HG02623 (cell line): Measurements from ENCODE around the gene AMDHD1.
"Not testable (repeated sequence)": the region's sequence is repeated elsewhere in the genome, so short reads cannot be mapped to it uniquely, and the experiment has no call there.

ENCODE experiments used
- ATAC-seq: cut with Tn5 transposase; IDR thresholded peaks from one replicate; pipeline ENCODE4 v1.9.1; 2021; ENCODE audit warnings: moderate library complexity; ENCODE audit not compliant: unreplicated experiment

The AMDHD1 gene

DNA sequence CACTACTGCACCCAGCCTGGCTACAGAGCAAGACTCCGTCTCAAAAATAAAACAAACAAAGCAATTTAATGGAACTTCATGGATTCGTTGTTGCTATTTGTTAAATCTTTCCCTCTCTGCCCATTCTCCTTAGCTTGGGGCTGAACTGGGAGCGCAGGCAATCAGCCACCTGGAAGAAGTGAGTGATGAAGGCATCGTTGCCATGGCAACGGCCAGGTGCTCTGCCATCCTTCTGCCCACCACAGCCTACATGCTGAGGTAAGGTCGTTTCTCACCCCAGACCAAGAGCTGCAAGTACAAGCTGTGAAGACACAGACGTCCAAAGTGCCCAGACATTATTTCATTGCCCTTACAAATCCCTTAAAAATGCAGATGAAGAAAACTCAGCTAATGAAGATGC, 19.1 kb downstream of the AMDHD1 start:
- no peak for ATAC-seq

- ATAC-seq = no peak
Observed at GRCh38 chr12:95963096-95963495, 20.0 kb downstream of the AMDHD1 start.

- no peak for ATAC-seq
Observed at GRCh38 chr12:95966287-95966870, 23.2 kb downstream of the AMDHD1 start.

DNA sequence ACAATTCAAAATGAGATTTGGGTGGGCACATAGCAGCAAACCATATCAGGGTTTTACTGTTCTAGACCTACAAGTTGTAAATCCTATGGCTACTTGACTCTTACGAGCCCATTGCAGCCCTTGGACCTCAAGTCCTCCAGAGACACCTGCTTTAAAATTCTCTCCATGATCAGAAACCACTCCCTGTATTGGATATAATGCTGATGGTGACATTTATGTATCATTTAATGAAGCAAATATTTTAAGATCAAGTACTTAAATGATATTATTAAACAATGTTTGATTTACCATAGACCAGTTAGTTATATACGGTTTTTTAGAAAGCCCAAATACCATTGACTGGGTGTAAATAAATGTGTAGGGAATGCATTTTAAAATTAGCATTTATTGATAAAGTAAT, 24.2 kb downstream of the AMDHD1 start:
- ATAC-seq = no peak

DNA sequence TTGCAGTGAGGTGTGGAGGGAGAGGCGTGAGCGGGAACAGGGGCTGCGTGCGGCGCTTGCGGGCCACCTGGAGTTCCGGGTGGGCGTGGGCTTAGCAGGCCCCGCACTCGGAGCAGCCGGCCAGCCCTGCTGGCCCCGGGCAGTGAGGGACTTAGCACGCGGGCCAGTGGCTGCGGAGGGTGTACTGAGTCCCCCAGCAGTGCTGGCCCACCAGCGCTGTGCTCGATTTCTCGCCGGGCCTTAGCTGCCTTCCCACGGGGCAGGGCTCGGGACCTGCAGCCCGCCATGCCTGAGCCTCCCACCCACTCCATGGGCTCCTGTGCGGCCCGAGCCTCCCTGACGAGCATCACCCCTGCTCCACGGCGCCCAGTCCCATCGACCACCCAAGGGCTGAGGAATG, 26.0 kb downstream of the AMDHD1 start:
- ATAC-seq = not testable (repeated sequence)

- no peak for ATAC-seq
Observed at GRCh38 chr12:95970905-95971304, 27.8 kb downstream of the AMDHD1 start.

- no peak for ATAC-seq
Observed at GRCh38 chr12:95972832-95973456, 29.8 kb downstream of the AMDHD1 start.

- no peak for ATAC-seq
Observed at GRCh38 chr12:95974358-95974757, 31.2 kb downstream of the AMDHD1 start.

DNA sequence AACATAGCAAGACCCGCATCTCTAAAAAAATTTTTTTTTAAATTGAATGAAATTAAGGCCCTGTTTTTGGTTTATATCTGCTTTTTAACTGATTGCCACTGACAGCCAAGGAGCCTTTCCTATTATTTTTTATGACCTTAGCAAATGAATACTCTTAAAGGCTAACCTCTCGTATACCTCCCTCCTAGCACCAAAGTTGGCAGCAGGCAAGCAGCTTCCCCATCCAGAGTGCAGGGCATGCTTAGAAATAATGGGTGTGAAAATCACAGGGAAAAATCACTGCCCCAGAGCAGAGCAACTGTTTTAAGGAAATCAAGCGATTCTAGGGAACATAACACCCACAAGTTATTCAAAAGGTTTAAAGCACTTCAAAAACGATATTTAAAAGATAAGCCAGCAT, 32.4 kb downstream of the AMDHD1 start:
- ATAC-seq = no peak

DNA sequence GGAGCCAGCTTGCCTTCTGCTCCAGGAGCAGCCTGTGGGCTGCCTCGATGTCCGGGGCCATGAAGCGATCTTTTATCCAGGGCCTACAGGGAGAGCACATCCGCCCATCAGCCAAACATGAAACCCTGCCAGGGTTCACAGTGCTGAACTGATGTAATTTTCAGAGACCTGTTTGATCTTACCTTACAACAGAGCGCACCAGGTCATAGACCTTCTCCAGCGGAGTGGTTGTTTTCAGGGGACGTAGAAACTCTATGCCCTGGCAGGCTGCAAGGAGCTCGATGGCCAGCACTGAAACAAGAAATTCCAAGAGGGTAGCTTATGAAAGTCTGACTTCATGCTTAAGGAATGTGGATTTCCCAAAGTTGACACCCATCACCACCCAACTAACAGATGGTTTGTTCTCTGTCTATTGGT, 33.3 kb downstream of the AMDHD1 start:
- ATAC-seq = no peak

GRCh38 chr12:95977764-95978305, 34.7 kb downstream of the AMDHD1 start:
- no peak for ATAC-seq

GRCh38 chr12:95978351-95978750, 35.2 kb downstream of the AMDHD1 start:
- no peak for ATAC-seq

GRCh38 chr12:95978774-95979173, 35.6 kb downstream of the AMDHD1 start:
- no peak for ATAC-seq

GRCh38 chr12:95980437-95980836, 37.3 kb downstream of the AMDHD1 start:
- no peak for ATAC-seq

DNA sequence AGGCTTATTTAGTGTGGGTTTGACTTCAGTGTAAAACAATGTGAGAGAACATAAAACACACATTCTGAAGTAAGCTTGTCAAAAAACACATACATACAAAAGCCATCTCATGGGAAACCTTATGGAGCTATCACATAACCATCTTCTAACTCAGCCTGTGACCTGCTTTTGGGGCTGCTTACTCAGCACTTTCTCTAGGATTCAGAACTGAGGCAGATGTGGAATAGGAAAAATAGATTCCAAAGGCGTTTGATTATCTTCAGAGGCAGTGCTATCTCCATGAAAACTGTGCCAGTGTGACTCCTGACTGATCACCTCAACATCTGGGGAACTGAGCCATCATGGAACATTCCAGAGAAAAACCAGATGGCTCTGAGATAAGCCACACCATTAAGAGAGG, 39.5 kb downstream of the AMDHD1 start:
- no peak for ATAC-seq

DNA sequence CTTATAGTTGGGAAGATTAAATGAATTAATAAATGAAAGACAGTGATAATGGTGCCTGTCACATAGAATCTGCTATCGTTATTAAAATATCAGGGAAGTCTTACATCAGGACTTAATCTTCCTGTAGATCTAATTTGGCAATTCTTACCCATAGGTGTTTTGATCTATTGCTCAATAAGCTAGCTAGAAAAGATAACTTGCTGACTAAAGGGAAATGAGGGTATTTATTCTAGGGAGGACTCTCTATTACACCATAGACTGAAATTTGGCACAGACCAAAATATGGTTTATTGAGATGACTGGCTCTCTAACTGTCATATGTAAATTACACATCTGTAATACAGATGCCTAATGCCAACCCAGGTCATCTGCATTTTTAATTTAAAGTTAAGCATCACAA, 41.6 kb downstream of the AMDHD1 start:
- ATAC-seq = no peak

- no peak for ATAC-seq
Observed at GRCh38 chr12:95986635-95987570, 43.8 kb downstream of the AMDHD1 start.

GRCh38 chr12:95988506-95989275, 45.6 kb downstream of the AMDHD1 start:
- ATAC-seq = no peak

DNA sequence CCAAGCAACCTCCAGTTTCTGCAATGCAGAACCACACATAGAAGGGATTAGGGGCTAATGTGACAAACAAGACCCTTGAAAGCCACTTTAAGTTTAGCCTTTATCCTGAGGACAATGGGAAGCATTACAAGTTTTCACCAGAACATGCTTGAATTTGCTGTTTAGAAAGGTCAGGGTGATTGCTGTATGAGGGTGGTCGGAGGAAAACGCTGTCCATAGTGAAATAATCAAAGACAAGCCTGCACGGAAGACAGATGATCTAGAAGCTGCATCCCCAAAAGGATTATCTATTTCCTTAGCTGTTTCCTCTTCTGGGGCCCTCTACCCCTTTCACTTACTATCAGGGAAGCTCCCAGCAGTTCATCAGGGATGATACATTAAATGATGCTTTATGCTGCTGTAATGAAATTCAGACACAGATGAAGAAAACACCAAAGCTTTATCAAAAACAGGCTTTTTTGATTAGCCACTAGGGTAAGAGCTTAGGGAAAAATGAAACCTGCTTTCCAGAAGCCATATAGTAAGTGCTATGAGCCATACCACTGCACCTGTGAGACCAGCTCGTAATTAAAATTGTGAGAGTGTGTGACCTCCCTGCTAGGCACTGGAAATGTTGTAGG, 46.5 kb downstream of the AMDHD1 start:
- no peak for ATAC-seq

- no peak for ATAC-seq
Observed at GRCh38 chr12:95990136-95990535, 47.0 kb downstream of the AMDHD1 start.
